Spinal cord (tissue), 10 donors: ENCODE results near the gene USP28. TPM values are rescaled to one million over a fixed set of nuclear protein-coding genes. Genes with fewer than 3 reads are reported as not detected.
A peak's percentile ranks its signal among the peaks of the same experiment; 100 is the strongest.
"Not testable (repeated sequence)": the region's sequence is repeated elsewhere in the genome, so short reads cannot be mapped to it uniquely, and the experiment has no call there.

ENCODE experiments used
- DNase-seq, 6 donors: peaks; one replicate each; pipeline versions ENCODE4 v3.0.0 to v3.0.0-alpha.2; 2013 to 2015; ENCODE audit warnings: low spot score in 6 of 6, low read depth in 4 of 6
- H3K27ac ChIP-seq: one replicate; pipeline ENCODE4 v1.5.1; 2013; ENCODE audit warnings: low read depth, low read length, control low read depth
- H3K27me3 ChIP-seq: one replicate; pipeline ENCODE4 v1.6.1; 2013; ENCODE audit warnings: low read length; ENCODE audit not compliant: control insufficient read depth, insufficient read depth
- H3K36me3 ChIP-seq: one replicate; pipeline ENCODE4 v1.6.1; 2013; ENCODE audit warnings: low read length; ENCODE audit not compliant: control insufficient read depth, insufficient read depth
- H3K4me1 ChIP-seq: one replicate; pipeline ENCODE4 v1.6.1; 2013; ENCODE audit warnings: low read length; ENCODE audit not compliant: control insufficient read depth, insufficient read depth
- H3K4me3 ChIP-seq: one replicate; pipeline ENCODE4 v1.5.1; 2013; ENCODE audit warnings: low read depth, low read length, control low read depth
- H3K9me3 ChIP-seq: one replicate; pipeline ENCODE4 v1.6.1; 2013; ENCODE audit warnings: low read length; ENCODE audit not compliant: control insufficient read depth, insufficient read depth
- WGBS: methylation state at CpG from one replicate; pipeline ENCODE4 v1.1.5; 2013; ENCODE audit warnings: missing lambda C conversion rate; ENCODE audit not compliant: insufficient coverage; 5-methylcytosine and 5-hydroxymethylcytosine counted together
- polyA plus RNA-seq, 2 donors: library from polyadenylated mRNA; unstranded; fragments of 120-200 nt; gene quantifications; one replicate each; pipeline ENCODE4 v1.2.1, GENCODE V29; 2013; ENCODE audit not compliant: insufficient read length in 2 of 2
- total RNA-seq, 2 donors: library from RNA; depleted of rRNA in 1 of 2; stranded (reverse); fragments of 120-200 nt in 1 of 2; fragments of >200 nt in 1 of 2; gene quantifications; one replicate each; pipeline versions ENCODE4 v1.2.3 to v1.2.4, GENCODE V29; 2013 to 2014
- donor health status: healthy.

USP28 gene
- total and polyA plus RNA-seq, 4 donors = 21.9 to 38.1 (median 28.7) TPM

DNA sequence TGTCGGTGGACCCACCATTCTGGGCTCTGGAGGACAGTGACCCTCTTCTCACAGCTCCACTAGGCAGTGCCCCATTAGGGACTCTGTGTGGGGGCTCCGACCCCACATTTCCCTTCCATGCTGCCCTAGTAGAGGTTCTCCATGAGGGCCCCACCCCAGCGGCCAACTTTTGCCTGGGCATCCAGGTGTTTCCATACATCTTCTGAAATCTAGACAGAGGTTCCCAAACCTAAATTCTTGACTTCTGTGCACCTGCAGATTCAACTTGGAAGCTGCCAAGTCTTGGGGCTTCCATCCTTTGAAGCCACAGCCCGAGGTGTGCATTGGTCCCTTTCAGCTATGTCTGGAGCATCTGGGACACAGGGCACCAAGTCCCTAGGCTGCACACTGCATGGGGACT lies 4.1 kb upstream of the USP28 start:
- 100% methylated on average over 4 of the region's 4 CpGs for WGBS
- DNase-seq, H3K4me3 ChIP-seq: not testable (repeated sequence)

DNA sequence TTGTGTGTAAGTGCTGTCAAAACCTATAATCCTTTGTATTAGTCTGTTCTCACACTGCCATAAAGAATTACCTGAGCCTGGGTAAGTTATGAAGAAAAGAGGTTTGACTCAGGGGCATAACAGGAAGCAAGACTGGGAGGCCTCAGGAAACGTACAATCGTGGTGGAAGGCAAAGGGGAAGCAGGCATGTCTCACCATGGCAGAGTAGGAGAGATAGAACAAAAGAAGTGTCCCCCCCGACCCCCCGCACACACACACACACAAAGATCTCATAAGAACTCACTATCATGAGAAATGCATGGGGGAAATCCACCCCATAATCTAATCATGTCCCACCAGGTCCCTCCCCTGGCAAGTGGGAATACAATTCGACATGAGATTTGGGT lies 2.3 kb upstream of the USP28 start:
- 70% methylated on average over 2 of the region's 5 CpGs for WGBS

More for the DNA sequence above, 4.1 kb upstream of the USP28 start:
- not testable (repeated sequence) for H3K27ac ChIP-seq, H3K36me3 ChIP-seq, H3K27me3 ChIP-seq, H3K9me3 ChIP-seq
- peaks cover 11% of the 10 kb centered on the region for H3K4me1 ChIP-seq

DNA sequence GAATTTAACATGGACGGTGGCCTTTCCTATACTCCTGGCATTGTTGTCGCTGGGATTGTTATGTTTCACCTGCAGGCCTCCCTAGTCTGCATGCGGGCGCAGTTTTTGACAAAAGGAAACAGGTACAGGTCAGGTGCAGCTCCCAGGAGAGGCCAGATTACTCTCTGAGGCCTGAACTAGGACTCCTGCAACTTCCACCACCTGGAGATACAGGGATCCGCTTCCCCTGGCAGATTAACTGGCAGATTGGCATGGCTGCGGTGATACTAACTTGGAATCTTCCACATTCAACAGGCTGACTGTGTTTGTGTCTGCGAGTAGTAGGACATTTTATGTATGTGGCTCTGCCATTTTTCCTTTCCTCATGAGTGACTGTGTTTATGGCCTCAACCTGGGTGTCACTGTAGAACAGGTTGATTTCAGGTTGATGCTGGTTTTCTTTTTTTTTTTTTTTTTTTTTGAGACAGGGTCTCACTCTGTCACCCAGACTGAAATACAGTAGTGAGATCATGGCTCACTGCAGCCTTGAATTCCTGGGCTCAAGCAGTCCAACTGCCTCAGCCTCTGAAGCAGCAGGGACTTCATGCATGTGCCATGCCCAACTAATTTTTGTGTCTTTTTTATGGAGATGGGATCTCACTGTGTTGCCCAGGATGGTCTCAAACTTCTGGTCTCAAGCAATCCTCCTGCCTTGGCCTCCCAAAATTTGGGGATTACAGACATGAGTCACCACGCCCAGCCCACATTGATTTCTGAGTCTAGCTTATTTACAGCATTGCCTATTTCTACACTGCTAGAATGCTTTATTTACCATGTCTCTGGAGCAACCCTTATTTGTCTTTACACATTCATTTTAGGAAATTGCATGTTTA lies 1.7 kb upstream of the USP28 start:
- Histone ChIP-seq H3K27ac (no peak overlapping the region), H3K9me3 (no peaks in the 10 kb centered on the region), H3K27me3 (no peaks in the 10 kb centered on the region), H3K4me1 (peaks cover 18% of the 10 kb centered on the region), H3K4me3 (no peak overlapping the region), H3K36me3 (no peaks in the 10 kb centered on the region)
- WGBS = 93% methylated on average over 5 of the region's 8 CpGs
- no peak for DNase-seq

More for the DNA sequence above, 2.3 kb upstream of the USP28 start:
- H3K4me1 ChIP-seq = peaks cover 18% of the 10 kb centered on the region
- H3K36me3 ChIP-seq = no peaks in the 10 kb centered on the region
- no peak for DNase-seq
- no peaks in the 10 kb centered on the region for H3K27me3 ChIP-seq
- no peak overlapping the region for H3K4me3 ChIP-seq
- H3K27ac ChIP-seq = no peak overlapping the region
- no peaks in the 10 kb centered on the region for H3K9me3 ChIP-seq

DNA sequence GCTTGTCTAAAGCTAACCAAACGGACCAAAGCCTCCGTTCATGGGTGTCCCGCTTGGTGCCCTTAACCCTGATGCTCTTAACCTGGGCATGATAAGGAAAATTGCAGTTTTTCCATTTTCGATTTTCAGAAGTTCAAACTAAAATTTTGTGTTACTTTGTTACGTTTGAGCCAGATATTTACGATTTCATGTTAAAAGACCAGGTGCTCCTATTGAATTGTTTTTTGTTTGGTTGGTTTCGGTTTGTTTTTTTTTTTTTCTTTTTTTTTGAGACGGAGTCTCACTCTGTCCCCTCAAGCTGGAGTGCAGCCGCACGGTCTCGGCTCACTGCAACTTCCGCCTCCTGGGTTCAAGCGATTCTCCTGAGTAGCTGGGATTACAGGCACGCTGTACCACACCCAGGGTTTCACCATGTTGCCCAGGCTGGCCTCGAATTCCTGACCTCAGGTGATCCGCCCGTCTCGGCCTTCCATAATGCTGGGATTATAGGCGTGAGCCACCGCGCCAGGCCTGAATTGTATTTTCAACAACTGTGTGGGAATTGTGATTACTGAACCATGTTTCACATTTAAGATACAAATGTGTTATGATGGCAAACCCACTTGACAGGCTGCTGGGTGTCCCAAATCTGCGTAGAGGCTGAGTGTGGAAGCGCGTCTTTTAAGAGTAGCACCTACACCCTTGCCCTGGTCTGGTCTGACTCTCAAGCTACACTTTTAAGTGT lies 864 bp upstream of the USP28 start:
- H3K27me3 ChIP-seq = no peaks in the 10 kb centered on the region
- peaks cover 18% of the 10 kb centered on the region for H3K4me1 ChIP-seq
- 72% methylated on average over 17 of the region's 24 CpGs for WGBS
- H3K36me3 ChIP-seq = no peaks in the 10 kb centered on the region
- peak overlapping the region; percentile 96 for H3K27ac ChIP-seq
- no peaks in the 10 kb centered on the region for H3K9me3 ChIP-seq
- DNase-seq = no peak
- H3K4me3 ChIP-seq = peak overlapping the region; percentile 74

DNA sequence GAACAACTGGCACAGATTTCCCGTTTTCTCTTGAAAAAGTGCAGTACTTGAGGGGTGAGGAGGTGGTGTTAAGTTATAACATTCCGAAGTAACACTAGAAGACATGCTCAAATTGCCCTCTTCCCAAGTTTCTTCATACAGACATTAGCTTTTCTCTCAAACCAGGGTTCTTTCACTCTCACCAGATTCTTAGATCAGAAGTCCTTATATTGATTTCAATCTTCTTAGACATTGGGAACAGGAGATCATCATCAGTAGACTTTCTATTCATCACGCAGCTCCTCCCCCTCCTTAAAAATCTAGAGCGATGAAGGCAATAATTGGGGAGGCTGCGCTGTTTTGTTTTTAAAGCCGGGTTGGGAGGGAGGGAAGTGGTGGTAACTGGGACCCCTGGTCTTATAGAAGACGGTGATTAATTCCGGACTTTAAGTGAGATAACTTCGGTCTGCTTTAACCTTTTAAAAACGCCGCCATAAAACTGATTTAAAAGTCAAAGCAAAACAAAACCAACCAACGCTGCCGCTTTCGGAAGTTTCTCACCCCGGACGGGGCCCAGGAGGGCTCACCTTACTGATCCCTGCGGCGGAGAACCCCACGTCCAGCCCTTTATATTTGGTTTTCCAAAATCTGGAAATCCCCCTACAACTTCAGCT lies 665 bp downstream of the USP28 start:
- Histone ChIP-seq H3K27ac (peak overlapping the region; percentile 30), H3K4me1 (peaks cover 18% of the 10 kb centered on the region), H3K9me3 (no peaks in the 10 kb centered on the region), H3K27me3 (no peaks in the 10 kb centered on the region), H3K36me3 (no peaks in the 10 kb centered on the region), H3K4me3 (peak overlapping the region; percentile 75)
- peak in 3 of 6 donors; percentile 11 to 57 (median 38) for DNase-seq
- WGBS = 0% methylated on average over 11 of the region's 19 CpGs

DNA sequence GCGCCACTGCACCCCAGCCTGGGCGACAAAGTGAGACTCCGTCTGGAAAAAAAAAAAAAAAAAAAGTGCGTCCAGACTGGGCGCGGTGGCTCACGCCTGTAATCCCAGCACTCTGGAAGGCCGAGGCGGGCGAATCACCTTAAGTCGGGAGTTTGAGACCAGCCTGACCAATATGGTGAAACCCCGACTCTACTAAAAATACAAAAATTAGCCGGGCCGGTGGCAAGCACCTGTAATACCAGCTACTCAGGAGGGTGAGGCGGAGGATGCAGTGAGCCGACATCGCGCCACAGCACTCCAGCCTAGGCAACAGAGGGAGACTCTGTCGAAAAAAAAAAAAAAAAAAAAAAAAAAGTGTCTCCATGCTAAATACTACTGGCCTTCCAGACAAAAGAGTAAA lies 1.3 kb downstream of the USP28 start:
- WGBS = 100% methylated on average over 1 of the region's 19 CpGs
- peaks cover 18% of the 10 kb centered on the region for H3K4me1 ChIP-seq
- no peak overlapping the region for H3K27ac ChIP-seq
- no peaks in the 10 kb centered on the region for H3K36me3 ChIP-seq
- peak overlapping the region; percentile 75 for H3K4me3 ChIP-seq
- no peaks in the 10 kb centered on the region for H3K27me3 ChIP-seq
- no peaks in the 10 kb centered on the region for H3K9me3 ChIP-seq
- no peak for DNase-seq

DNA sequence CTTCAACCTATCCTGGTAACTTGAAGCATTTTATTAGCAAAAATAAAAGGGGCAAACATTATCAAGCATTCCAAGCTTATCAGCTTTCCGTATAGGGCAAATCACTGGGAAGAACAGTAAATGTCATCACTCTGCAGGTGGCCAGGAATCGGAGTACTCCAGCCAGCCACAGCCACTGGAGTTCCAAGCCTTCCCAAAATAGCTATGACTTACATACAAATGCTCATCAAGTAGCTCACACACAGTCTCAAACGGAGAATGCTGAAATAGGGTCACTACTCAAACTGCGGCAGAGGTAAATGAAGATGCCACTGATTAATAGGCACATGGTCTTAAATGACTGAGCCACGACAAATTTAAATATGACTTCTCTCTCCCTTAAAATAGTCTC lies 2.1 kb downstream of the USP28 start:
- Histone ChIP-seq H3K4me3 (no peak overlapping the region), H3K27ac (no peak overlapping the region), H3K36me3 (no peaks in the 10 kb centered on the region), H3K9me3 (no peaks in the 10 kb centered on the region), H3K4me1 (peaks cover 18% of the 10 kb centered on the region), H3K27me3 (no peaks in the 10 kb centered on the region)
- 30% methylated on average over 4 of the region's 5 CpGs for WGBS
- DNase-seq = peak in 2 of 6 donors; percentile 20 to 21

DNA sequence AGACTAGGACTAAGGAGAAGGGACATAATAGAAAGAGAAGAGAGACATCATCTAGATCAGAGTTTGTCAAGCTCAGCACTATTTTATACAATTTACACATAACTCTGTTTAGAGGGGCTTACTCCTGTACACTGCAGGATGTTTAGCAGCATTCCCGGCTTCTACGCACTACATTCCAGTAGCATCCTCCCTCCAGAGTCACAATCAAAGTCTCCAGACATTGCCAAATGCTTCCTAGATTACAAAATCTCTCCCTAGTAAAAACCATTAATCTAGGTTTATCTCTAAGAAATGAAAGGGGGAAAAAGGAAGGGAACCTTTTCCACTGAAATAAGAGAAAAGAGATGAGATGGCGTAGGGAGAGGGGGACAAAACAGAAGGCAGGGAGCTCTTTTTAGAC lies 4.0 kb downstream of the USP28 start:
- no peak overlapping the region for H3K27ac ChIP-seq
- H3K36me3 ChIP-seq = no peaks in the 10 kb centered on the region
- H3K9me3 ChIP-seq = no peaks in the 10 kb centered on the region
- H3K4me3 ChIP-seq = no peak overlapping the region
- H3K27me3 ChIP-seq = no peaks in the 10 kb centered on the region
- no peak for DNase-seq
- WGBS = 85% methylated on average over 1 of the region's 3 CpGs
- H3K4me1 ChIP-seq = peaks cover 13% of the 10 kb centered on the region

DNA sequence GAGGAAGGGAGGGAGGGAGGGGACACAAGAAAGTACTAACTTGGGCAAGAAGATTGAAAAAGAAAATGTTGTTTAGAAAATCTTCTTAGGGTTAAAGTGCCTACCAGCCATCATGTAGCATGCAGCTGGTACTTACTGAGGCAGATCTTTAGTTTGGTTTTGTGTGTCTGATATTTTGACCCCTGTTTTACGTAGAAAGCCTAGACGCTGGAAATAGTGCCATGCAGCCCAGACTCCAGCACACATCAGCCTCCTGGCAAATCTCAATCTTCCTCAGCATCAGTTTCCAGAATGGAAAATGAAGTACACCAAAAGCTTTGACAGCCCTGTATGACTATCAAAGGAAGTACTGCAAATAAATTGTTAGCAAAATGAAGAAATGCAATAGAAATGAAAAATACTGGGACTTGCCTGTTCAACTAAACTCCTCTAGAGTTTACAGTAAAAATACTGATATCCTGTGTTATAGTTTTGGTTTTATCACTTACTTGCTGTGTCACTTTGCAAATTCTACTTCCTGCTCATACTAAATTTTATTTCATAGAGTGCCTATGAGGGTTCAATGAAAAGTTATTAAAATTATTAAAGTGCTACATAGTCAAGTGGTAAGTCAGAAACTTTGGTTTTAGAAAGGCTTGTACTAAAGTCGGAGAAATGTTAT lies 7.4 kb downstream of the USP28 start:
- no peaks in the 10 kb centered on the region for H3K9me3 ChIP-seq
- no peak overlapping the region for H3K27ac ChIP-seq
- peaks cover 4% of the 10 kb centered on the region for H3K36me3 ChIP-seq
- no peaks in the 10 kb centered on the region for H3K4me1 ChIP-seq
- H3K4me3 ChIP-seq = no peak overlapping the region
- no peaks in the 10 kb centered on the region for H3K27me3 ChIP-seq
- DNase-seq = no peak
- no CpG with 5 or more reads among the region's 3 CpGs for WGBS
